LNCaP clone FGC (cell line): ENCODE results near the gene AKR1B1.

Source experiments
- DNase-seq: peaks from one replicate; pipeline ENCODE4 v3.0.0-alpha.2; 2011; ENCODE audit warnings: low read depth
- H3K4me3 ChIP-seq: 2 replicates; pipeline ENCODE4 v1.5.1; 2011; ENCODE audit warnings: mild to moderate bottlenecking, low read depth, low read length, control low read depth
- CTCF ChIP-seq: IDR thresholded peaks from 2 replicates; pipeline ENCODE4 v1.5.1; 2012; ENCODE audit warnings: mild to moderate bottlenecking; ENCODE audit not compliant: control insufficient read depth, insufficient read depth; ENCODE audit errors: extremely low read depth

AKR1B1 gene

GRCh38 chr7:134480202-134480601, 21.3 kb upstream of the AKR1B1 start:
- DNase-seq: no peak
- TF ChIP-seq CTCF: no peak
- no peak overlapping the region for H3K4me3 ChIP-seq

- no peak overlapping the region for H3K4me3 ChIP-seq
- no peak for DNase-seq
Observed at GRCh38 chr7:134478707-134479106, 19.8 kb upstream of the AKR1B1 start.

GRCh38 chr7:134477954-134478353, 19.1 kb upstream of the AKR1B1 start:
- no peak overlapping the region for H3K4me3 ChIP-seq
- no peak for DNase-seq
- TF ChIP-seq CTCF: no peak

More at GRCh38 chr7:134478707-134479106, 19.8 kb upstream of the AKR1B1 start:
- peak; percentile 23; the same call in 1 of the 2 replicates for TF ChIP-seq CTCF

GRCh38 chr7:134476044-134476443, 17.1 kb upstream of the AKR1B1 start:
- TF ChIP-seq CTCF: no peak
- H3K4me3 ChIP-seq: no peak overlapping the region
- no peak for DNase-seq

GRCh38 chr7:134474828-134475227, 15.9 kb upstream of the AKR1B1 start:
- no peak for DNase-seq
- H3K4me3 ChIP-seq: no peak overlapping the region
- no peak for TF ChIP-seq CTCF

- DNase-seq: no peak
- H3K4me3 ChIP-seq: no peak overlapping the region
- no peak for TF ChIP-seq CTCF
Observed at GRCh38 chr7:134473861-134474291, 15.0 kb upstream of the AKR1B1 start.

- no peak overlapping the region for H3K4me3 ChIP-seq
- no peak for DNase-seq
- no peak for TF ChIP-seq CTCF
Observed at GRCh38 chr7:134472572-134473244, 13.8 kb upstream of the AKR1B1 start.
